Right cardiac atrium (tissue), 5 donors: Measurements from ENCODE around the gene PAX6. TPM values are rescaled to one million over a fixed set of nuclear protein-coding genes. Genes with fewer than 3 reads are reported as not detected.

Source experiments
- ATAC-seq, 2 donors: fragments of 200-7000 bp; cut with Tn5 transposase; one replicate each; pipeline versions ENCODE4 v1.8.0 to v1.9.1; 2020; ENCODE audit warnings: moderate library complexity in 2 of 2, mild to moderate bottlenecking in 1 of 2
- DNase-seq, 3 donors: peaks; one replicate each; pipeline ENCODE4 v3.0.0-alpha.2; 2020
- H3K27ac ChIP-seq: one replicate; pipeline ENCODE4 v1.5.1; 2013; ENCODE audit warnings: mild to moderate bottlenecking, low read length, control low read depth, moderate library complexity
- H3K27me3 ChIP-seq: one replicate; pipeline ENCODE4 v1.6.1; 2013; ENCODE audit not compliant: control insufficient read depth, insufficient read depth
- H3K4me1 ChIP-seq: one replicate; pipeline ENCODE4 v1.6.1; 2013; ENCODE audit warnings: low read length; ENCODE audit not compliant: control insufficient read depth, insufficient read depth
- H3K4me3 ChIP-seq: one replicate; pipeline ENCODE4 v1.5.1; 2013; ENCODE audit warnings: low read length, control low read depth
- H3K9me3 ChIP-seq: one replicate; pipeline ENCODE4 v1.6.1; 2013; ENCODE audit warnings: low read length; ENCODE audit not compliant: control insufficient read depth
- WGBS: extraction: QIAGEN DNeasy Blood & Tissue Kit; methylation state at CpG from one replicate; pipeline ENCODE4 v1.1.7; 2013; 5-methylcytosine and 5-hydroxymethylcytosine counted together
- intact Hi-C, 4 donors: fragments of 100-400 bp; cut with DNase I; formaldehyde crosslinking; loops; one replicate each; pipeline versions ENCODE4 v1.11.0 to v1.14.0; 2022 to 2023
- polyA plus RNA-seq: library from polyadenylated mRNA; stranded (reverse); fragments of 200-250 nt; gene quantifications from one replicate; pipeline ENCODE4 v1.2.3, GENCODE V29; 2013
- total RNA-seq, 4 donors: library from RNA; stranded (reverse); fragmentation: NEBNext Ultra II Directional; extraction: Animal tissue kit (Norgen Biotek cat#: 25700); gene quantifications; one replicate each; pipeline ENCODE4 v1.2.1, GENCODE V29; 2021
- donor health status: healthy with polysubstance abuse.
- donor health status: DM: no; HTN: yes; CAD: no.
- donor health status: DM: no; HTN: no; CAD: no.
- donor health status: DM: no; HTN: yes; CAD: no; lungs with severe emphysema.
- donor health status: DM: yes; HTN: yes; CAD: no.

Gene PAX6
- total and polyA plus RNA-seq, 5 donors, result 0.02 TPM; not detected in 4

DNA sequence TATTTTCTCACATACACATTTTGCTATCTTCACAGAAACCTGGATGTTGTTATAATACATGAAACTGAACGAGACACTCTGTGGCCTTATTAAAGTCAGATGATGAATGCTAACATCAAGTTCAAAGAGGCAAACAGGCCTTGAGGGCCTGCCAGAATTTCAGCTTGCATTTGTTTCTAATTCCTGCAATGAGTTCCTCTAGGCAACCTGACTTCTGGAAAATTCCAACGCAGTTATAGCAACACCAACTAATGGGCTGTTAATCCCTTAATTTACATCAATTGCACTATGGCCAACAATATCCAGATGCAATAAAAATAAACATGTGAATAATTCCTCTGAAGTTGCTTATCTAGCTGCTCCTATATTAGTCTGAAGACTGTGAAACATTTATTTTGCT is 19.1 kb downstream of the PAX6 start:
- Histone ChIP-seq H3K27ac (no peak overlapping the region), H3K4me3 (no peak overlapping the region), H3K9me3 (no peaks in the 10 kb centered on the region), H3K27me3 (peaks cover 3% of the 10 kb centered on the region), H3K4me1 (no peaks in the 10 kb centered on the region)
- DNase-seq (no peak), ATAC-seq (no peak)
- intact Hi-C loops, result no loop called here
- WGBS, result 79% methylated on average over 2 of the region's 2 CpGs

DNA sequence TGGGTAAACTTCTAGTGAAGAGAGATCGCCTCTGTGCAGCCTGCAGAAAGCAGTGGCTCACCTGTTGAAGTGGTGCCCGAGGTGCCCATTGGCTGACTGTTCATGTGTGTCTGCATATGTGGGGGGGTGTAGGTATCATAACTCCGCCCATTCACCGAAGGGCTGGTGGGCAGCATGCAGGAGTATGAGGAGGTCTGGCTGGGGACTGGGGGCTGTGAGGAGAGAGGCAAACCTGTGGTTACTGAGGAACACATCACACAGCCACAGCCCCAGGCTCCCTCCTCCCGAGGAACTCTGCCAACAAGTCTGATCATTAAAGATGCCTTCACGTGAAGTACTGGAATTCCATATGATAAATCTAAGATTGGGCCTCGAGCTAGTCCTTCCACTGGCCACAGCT is 20.5 kb downstream of the PAX6 start:
- intact Hi-C loops, result no loop called here
- DNase-seq (no peak), ATAC-seq (no peak)
- Histone ChIP-seq H3K9me3 (no peaks in the 10 kb centered on the region), H3K27me3 (peaks cover 3% of the 10 kb centered on the region), H3K4me3 (no peak overlapping the region), H3K4me1 (no peaks in the 10 kb centered on the region), H3K27ac (no peak overlapping the region)
- WGBS, result 76% methylated on average over 7 of the region's 7 CpGs

DNA sequence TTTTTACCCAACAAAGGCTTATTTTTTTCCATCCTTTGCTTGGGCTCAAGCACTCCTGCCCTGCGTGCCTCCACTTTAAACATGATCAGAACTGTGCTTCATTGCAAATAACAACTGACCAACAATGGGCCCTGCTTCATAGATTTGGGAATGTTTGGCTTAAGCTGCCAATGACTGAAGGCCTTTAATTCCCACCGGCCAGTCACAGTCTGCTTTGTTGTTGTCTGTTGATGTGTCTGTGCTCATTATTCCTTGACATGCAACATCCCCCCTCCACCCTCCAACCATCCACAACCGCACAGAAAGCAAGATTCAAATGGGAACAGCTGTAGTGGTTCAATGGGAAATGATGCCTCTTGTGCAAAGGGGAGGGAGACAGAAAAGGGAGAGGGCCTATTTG is 23.0 kb downstream of the PAX6 start:
- Histone ChIP-seq H3K9me3 (no peaks in the 10 kb centered on the region), H3K27ac (no peak overlapping the region), H3K4me3 (no peak overlapping the region), H3K27me3 (no peaks in the 10 kb centered on the region), H3K4me1 (no peaks in the 10 kb centered on the region)
- no peak for ATAC-seq
- intact Hi-C loops, result no loop called here
- WGBS, result 86% methylated on average over 3 of the region's 3 CpGs
- DNase-seq, result no peak

DNA sequence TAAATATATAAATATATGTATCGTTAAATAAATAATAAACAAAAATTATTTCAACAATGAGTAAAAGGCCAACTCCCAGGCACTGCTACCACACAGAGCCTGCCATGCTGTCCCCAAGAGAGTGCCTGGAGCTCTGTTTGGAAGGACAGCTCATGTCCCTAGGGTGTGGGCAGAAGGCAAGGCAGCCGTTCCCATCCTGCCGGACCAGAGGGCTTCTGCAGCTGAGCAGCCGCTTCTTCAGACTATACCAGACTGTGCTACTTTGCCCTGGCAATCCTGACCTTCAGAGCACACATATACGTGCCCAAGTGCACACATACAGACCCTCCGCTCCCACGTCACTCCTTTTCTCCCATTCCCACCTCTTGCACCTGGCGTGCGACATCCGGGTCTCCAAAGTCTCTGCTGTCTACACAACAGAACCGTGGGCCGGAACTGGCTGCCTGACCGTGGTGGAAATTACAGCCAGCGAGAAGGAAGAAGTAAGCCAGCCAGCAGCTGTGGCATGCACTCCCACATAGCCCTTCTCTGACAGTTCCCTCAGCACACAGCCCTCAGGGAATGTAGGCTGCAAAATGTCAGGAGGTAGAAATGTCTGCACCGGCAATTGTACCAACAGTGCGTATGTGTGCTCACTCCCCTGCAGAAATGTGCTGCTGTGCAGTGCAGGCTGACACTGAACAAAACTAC is 24.0 kb downstream of the PAX6 start:
- no peaks in the 10 kb centered on the region for H3K9me3 ChIP-seq
- H3K27me3 ChIP-seq, result no peaks in the 10 kb centered on the region
- H3K27ac ChIP-seq, result no peak overlapping the region
- no peak for DNase-seq
- no peak overlapping the region for H3K4me3 ChIP-seq
- no peaks in the 10 kb centered on the region for H3K4me1 ChIP-seq
- 86% methylated on average over 16 of the region's 16 CpGs for WGBS
- no peak for ATAC-seq
- intact Hi-C loops, result no loop called here

DNA sequence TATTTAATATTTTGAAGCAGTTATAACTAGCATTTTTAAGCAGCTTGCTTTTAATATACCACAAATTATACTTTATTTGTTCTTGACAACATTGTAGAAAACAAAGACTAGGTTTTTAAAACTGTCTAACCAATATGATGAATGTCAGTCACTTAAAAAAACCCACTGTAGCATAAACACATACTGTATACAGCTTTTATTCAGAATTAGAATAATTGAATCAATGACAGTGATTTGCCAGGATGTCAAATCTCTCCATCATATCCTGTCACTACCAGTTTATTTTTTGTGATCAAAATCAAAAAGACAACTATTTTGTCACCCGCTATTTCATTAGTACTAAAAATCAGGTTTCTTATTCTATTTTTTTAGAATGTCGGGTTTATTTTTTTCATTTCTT is 26.5 kb downstream of the PAX6 start:
- H3K27me3 ChIP-seq, result no peaks in the 10 kb centered on the region
- H3K4me1 ChIP-seq, result peaks cover 1% of the 10 kb centered on the region
- no peaks in the 10 kb centered on the region for H3K9me3 ChIP-seq
- ATAC-seq, result no peak
- no peak for DNase-seq
- H3K4me3 ChIP-seq, result no peak overlapping the region
- no peak overlapping the region for H3K27ac ChIP-seq
- WGBS, result 99% methylated on average over 2 of the region's 2 CpGs
- intact Hi-C loops, result no loop called here

DNA sequence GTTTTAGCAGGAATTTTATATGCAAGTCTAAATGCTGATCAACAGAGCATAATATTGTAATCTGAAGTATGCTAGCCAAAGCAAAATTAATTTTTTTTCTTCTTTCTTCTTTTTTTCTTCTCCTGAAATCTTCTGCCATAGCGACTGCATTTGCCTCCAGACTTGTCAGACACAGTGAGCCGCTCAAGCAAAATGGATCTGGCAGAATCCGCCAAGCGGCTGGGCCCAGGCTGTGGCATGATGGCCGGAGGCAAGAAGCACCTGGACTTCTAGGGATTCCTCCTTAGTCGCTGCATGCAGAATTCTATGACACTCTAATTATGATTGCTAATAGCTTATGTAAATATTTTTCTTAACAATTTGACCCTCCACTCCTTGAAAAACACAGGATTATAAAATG is 27.9 kb downstream of the PAX6 start:
- ATAC-seq (no peak), DNase-seq (no peak)
- Histone ChIP-seq H3K4me1 (peaks cover 1% of the 10 kb centered on the region), H3K9me3 (no peaks in the 10 kb centered on the region), H3K4me3 (no peak overlapping the region), H3K27ac (no peak overlapping the region), H3K27me3 (no peaks in the 10 kb centered on the region)
- WGBS, result 98% methylated on average over 6 of the region's 6 CpGs
- intact Hi-C loops, result no loop called here

DNA sequence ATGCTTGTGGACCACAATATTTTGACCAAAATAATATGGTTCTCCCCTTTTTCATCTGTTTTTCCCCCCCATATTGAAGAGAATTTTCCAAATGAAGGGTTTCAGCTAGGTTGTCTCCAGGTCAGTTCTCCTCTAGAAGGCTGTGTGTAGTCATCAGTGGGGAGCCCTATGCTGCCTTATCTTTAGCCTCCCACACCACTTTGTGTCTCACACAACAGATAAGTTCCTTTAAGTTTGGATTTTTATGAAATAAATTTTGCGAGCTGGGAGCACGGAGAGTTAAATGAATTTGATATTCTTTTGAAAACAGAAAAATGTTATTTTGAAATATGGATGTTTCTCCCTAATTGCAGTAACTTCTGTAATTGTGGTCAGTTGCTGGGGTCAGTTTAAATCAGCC is 28.9 kb downstream of the PAX6 start:
- Histone ChIP-seq H3K27ac (no peak overlapping the region), H3K4me1 (peaks cover 1% of the 10 kb centered on the region), H3K4me3 (no peak overlapping the region), H3K9me3 (peaks cover 2% of the 10 kb centered on the region), H3K27me3 (no peaks in the 10 kb centered on the region)
- DNase-seq (no peak), ATAC-seq (no peak)
- intact Hi-C loops, result no loop called here
- WGBS, result 98% methylated on average over 2 of the region's 2 CpGs

DNA sequence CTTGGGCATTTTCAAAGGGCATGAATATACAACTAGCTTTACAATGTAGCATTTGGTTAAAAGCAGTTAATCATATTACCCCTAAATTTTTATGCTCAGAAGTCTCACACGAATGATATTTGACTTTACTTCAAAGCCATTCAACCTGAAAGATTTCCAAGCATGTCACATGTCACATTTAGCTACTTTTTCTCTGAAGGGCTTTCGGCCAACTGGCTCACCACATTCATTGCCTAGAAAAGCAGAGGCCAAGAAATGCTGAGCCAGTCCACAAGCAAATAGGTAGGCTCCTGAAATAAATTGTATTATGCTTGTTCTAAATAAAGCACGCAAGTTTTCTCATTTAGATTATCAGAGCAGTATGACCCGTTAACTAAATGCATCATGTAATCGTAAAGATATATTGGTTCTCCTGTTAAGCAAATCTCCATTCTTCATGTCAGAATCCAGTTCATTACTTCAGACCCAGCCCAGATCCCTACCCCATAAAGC is 30.6 kb downstream of the PAX6 start:
- no peak for DNase-seq
- peaks cover 2% of the 10 kb centered on the region for H3K9me3 ChIP-seq
- no peak overlapping the region for H3K27ac ChIP-seq
- H3K4me3 ChIP-seq, result no peak overlapping the region
- intact Hi-C loops, result no loop called here
- peaks cover 1% of the 10 kb centered on the region for H3K4me1 ChIP-seq
- no peak for ATAC-seq
- H3K27me3 ChIP-seq, result no peaks in the 10 kb centered on the region
- 63% methylated on average over 5 of the region's 5 CpGs for WGBS

DNA sequence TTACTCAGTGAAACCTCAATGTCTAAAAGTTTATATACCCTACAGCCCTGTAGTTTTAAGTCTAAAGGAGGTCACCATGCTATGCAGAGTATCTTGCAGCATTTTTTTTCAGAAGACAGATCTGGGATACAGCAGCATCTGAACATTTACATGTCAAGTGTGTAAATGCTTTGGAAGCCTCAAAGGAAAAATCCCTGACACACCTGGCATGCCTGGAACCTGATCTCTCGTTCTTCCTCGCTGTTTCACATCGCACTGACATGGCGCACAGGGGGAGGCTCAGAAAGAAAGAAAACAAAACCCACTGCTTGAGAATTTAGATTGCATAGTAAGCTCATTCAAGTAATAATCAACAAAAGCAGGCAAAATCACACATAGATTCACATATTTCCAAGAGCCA is 31.0 kb downstream of the PAX6 start:
- intact Hi-C loops, result no loop called here
- no peak overlapping the region for H3K27ac ChIP-seq
- WGBS, result 97% methylated on average over 4 of the region's 4 CpGs
- no peak for ATAC-seq
- H3K27me3 ChIP-seq, result no peaks in the 10 kb centered on the region
- H3K9me3 ChIP-seq, result peaks cover 2% of the 10 kb centered on the region
- H3K4me1 ChIP-seq, result peaks cover 1% of the 10 kb centered on the region
- DNase-seq, result no peak
- H3K4me3 ChIP-seq, result no peak overlapping the region

DNA sequence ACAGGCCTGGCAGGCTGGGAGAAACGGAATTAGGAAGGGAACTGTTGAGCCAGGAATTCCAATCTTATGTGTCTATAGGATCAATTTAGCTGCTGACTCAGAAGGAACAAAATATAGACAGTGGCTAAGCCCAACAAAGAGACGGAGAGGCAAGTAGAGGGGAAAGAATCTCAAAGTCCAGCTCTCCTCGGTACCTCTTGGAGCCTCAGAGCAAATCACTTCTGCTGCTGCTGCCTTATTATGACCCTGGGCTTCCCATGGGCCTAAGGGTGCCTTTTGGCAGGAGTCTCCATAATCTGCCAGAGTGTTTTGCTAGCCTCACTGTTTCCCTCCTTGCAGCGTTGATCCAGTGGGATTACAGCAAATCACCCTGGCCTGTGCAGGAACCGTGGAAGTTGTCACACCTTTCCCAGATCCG is 31.7 kb downstream of the PAX6 start:
- ATAC-seq (no peak), DNase-seq (no peak)
- WGBS, result 56% methylated on average over 6 of the region's 6 CpGs
- no peak overlapping the region for H3K4me3 ChIP-seq
- H3K27me3 ChIP-seq, result no peaks in the 10 kb centered on the region
- H3K27ac ChIP-seq, result no peak overlapping the region
- peaks cover 2% of the 10 kb centered on the region for H3K9me3 ChIP-seq
- H3K4me1 ChIP-seq, result peaks cover 1% of the 10 kb centered on the region
- intact Hi-C loops, result no loop called here

DNA sequence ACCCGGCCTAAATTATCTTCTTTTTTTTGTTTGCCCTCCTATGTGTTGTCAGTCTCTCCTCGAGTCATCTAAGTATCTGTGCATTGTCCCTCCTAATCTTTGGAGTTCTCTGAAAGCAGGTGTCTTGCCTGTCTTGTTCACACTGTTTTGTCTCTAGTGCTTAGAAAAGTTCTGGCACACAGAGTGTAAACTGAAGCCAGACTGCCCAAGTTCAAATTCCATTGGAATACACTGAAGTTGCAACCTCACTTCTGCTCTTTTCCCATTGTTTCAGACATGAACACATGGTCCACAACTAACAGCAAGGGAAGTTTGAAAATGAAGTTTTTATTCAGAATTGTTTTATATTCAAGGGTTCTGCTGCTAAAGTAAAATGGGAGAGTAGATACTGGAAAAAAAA is 38.7 kb downstream of the PAX6 start:
- Histone ChIP-seq H3K27ac (no peak overlapping the region), H3K4me3 (no peak overlapping the region), H3K9me3 (peaks cover under 1% of the 10 kb centered on the region), H3K27me3 (no peaks in the 10 kb centered on the region), H3K4me1 (no peaks in the 10 kb centered on the region)
- intact Hi-C loops, result no loop called here
- 51% methylated on average over 2 of the region's 2 CpGs for WGBS
- ATAC-seq, result peak in 1 of 2 donors; percentile 31
- no peak for DNase-seq
